CD4-positive, alpha-beta T cell treated with Interleukin-2 at 100 ng/mL for 4 hours (primary cell): ENCODE results near the gene VWCE.

Experiments
- DNase-seq: peaks from one replicate; pipeline ENCODE4 v3.0.0-alpha.2; 2020; ENCODE audit warnings: low spot score

VWCE gene

GRCh38 chr11:61294717-61295595, at the start of gene VWCE:
TSS of gene VWCE (minus strand) at chr11:61295316. CDS start at chr11:61295037, 279 bp downstream.
- DNase-seq, result peak; percentile 38

- no peak for DNase-seq
Observed at GRCh38 chr11:61343792-61344745, 49.0 kb upstream of the VWCE start.

GRCh38 chr11:61342207-61342803, 47.2 kb upstream of the VWCE start:
- no peak for DNase-seq

- DNase-seq, result no peak
Observed at GRCh38 chr11:61341706-61342105, 46.6 kb upstream of the VWCE start.

GRCh38 chr11:61340979-61341378, 45.9 kb upstream of the VWCE start:
- no peak for DNase-seq

- no peak for DNase-seq
Observed at GRCh38 chr11:61339490-61339878, 44.4 kb upstream of the VWCE start.

GRCh38 chr11:61338783-61339489, 43.8 kb upstream of the VWCE start:
- no peak for DNase-seq

- no peak for DNase-seq
Observed at GRCh38 chr11:61337706-61338470, 42.8 kb upstream of the VWCE start.

- peak; percentile 85 for DNase-seq
Observed at GRCh38 chr11:61336171-61336935, 41.2 kb upstream of the VWCE start.

- no peak for DNase-seq
Observed at GRCh38 chr11:61335355-61335710, 40.2 kb upstream of the VWCE start.

- DNase-seq, result no peak
Observed at GRCh38 chr11:61334434-61335354, 39.6 kb upstream of the VWCE start.

- DNase-seq, result no peak
Observed at GRCh38 chr11:61333550-61334433, 38.7 kb upstream of the VWCE start.

GRCh38 chr11:61332797-61333549, 37.9 kb upstream of the VWCE start, which contains the start of the genes DDB1 and TKFC:
TSS of gene DDB1 (minus strand) at chr11:61333105. CDS start at chr11:61332968, 137 bp downstream.
TSS of gene TKFC (plus strand) at chr11:61333228. CDS start at chr11:61334729, 1,501 bp downstream.
- DNase-seq, result peak; percentile 95

- no peak for DNase-seq
Observed at GRCh38 chr11:61332281-61332796, 37.2 kb upstream of the VWCE start.

- no peak for DNase-seq
Observed at GRCh38 chr11:61331651-61332050, 36.5 kb upstream of the VWCE start.

GRCh38 chr11:61329871-61330270, 34.8 kb upstream of the VWCE start:
- DNase-seq, result no peak

GRCh38 chr11:61328351-61328750, 33.2 kb upstream of the VWCE start:
- DNase-seq, result no peak
